Measurements from ENCODE around the gene MAPK8. TPM values are rescaled to one million over a fixed set of nuclear protein-coding genes. Genes with fewer than 3 reads are reported as not detected.

Gene MAPK8
- total RNA-seq, 2 donors from 2014 or later, result 39.3 to 74.4 TPM

DNA sequence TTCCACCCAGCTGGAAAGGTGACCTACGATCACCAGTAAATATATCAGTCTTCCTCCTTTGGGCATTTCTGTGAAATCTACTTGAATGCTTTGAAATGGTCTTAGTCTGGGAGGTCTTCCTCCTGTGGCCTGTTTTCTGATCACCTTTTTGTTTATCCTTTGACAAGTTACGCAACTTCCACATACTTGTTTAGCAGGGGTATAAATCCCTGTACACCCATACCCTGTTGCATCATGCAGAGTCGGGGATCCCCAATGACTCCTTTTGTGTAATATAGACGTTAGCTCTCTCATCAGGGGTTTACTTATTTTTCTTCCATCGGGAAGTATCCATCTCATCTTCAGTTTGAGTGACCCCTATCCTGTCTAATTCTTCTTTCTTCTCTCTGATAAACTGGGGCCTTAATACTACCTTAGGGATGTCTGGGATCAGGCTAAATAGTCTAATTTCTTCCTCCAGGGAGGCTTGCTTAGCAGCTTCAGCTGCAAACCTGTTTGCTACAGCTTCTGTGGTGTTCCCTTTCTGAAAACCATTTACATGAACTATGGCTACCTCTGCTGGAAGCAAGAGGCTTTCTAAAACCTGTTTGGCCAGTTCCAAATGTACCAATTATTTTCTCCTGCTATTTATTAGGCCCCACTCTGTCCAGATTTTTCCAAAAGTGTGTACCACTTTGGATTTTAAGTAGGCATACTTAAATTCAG lies 25.8 kb downstream of the MAPK8 start:
- Histone ChIP-seq H3K9me3 (no peaks in the 10 kb centered on the region), H3K27me3 (replicated peaks; ENCODE audit: insufficient read depth) (no peaks in the 10 kb centered on the region), H3K36me3 (no peaks in the 10 kb centered on the region), H3K4me3 (no peak overlapping the region), H3K27ac (no peak overlapping the region), H3K4me1 (replicated peaks) (no peaks in the 10 kb centered on the region)
- peak; percentile 26 for DNase-seq (ENCODE audit: low spot score)
- TF ChIP-seq POLR2A (IDR thresholded peaks at IDR 0.05), result no peak
- TF ChIP-seq, protein P1, sequence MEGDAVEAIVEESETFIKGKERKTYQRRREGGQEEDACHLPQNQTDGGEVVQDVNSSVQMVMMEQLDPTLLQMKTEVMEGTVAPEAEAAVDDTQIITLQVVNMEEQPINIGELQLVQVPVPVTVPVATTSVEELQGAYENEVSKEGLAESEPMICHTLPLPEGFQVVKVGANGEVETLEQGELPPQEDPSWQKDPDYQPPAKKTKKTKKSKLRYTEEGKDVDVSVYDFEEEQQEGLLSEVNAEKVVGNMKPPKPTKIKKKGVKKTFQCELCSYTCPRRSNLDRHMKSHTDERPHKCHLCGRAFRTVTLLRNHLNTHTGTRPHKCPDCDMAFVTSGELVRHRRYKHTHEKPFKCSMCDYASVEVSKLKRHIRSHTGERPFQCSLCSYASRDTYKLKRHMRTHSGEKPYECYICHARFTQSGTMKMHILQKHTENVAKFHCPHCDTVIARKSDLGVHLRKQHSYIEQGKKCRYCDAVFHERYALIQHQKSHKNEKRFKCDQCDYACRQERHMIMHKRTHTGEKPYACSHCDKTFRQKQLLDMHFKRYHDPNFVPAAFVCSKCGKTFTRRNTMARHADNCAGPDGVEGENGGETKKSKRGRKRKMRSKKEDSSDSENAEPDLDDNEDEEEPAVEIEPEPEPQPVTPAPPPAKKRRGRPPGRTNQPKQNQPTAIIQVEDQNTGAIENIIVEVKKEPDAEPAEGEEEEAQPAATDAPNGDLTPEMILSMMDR (IDR thresholded peaks at IDR 0.05), result peak in 3 of 4 experiments; percentile 15 to 46 (median 30)
- TF ChIP-seq POLR2AphosphoS5 (IDR thresholded peaks at IDR 0.05), result no peak
- 87% methylated on average over 5 of the region's 5 CpGs for WGBS
- intact Hi-C loops (cut with DNase I), result no loop called here

GRCh38 chr10:48332871-48333216 lies 26.4 kb downstream of the MAPK8 start:
- H3K27me3 ChIP-seq (replicated peaks; ENCODE audit: insufficient read depth), result no peaks in the 10 kb centered on the region
- intact Hi-C loops (cut with DNase I), result no loop called here
- no peaks in the 10 kb centered on the region for H3K9me3 ChIP-seq
- TF ChIP-seq POLR2AphosphoS5 (IDR thresholded peaks at IDR 0.05), result no peak
- TF ChIP-seq, protein P1 (IDR thresholded peaks at IDR 0.05), result no peak
- no peak for DNase-seq (ENCODE audit: low spot score)
- no peak overlapping the region for H3K27ac ChIP-seq
- no peak overlapping the region for H3K4me3 ChIP-seq
- H3K4me1 ChIP-seq (replicated peaks), result no peaks in the 10 kb centered on the region
- 100% methylated on average over 1 of the region's 1 CpG for WGBS
- no peaks in the 10 kb centered on the region for H3K36me3 ChIP-seq

GRCh38 chr10:48333856-48334255 lies 27.4 kb downstream of the MAPK8 start:
- 99% methylated on average over 6 of the region's 6 CpGs for WGBS
- intact Hi-C loops (cut with DNase I), result no loop called here
- TF ChIP-seq POLR2AphosphoS5 (IDR thresholded peaks at IDR 0.05), result no peak
- H3K27me3 ChIP-seq (replicated peaks; ENCODE audit: insufficient read depth), result no peaks in the 10 kb centered on the region
- DNase-seq (ENCODE audit: low spot score), result no peak
- H3K4me1 ChIP-seq (replicated peaks), result no peaks in the 10 kb centered on the region
- H3K9me3 ChIP-seq, result no peaks in the 10 kb centered on the region
- H3K4me3 ChIP-seq, result no peak overlapping the region
- H3K27ac ChIP-seq, result no peak overlapping the region
- H3K36me3 ChIP-seq, result no peaks in the 10 kb centered on the region

GRCh38 chr10:48335788-48336187 lies 29.3 kb downstream of the MAPK8 start:
- TF ChIP-seq, protein P1 (IDR thresholded peaks at IDR 0.05), result no peak
- TF ChIP-seq POLR2AphosphoS5 (IDR thresholded peaks at IDR 0.05), result no peak
- TF ChIP-seq POLR2A (IDR thresholded peaks at IDR 0.05), result no peak
- intact Hi-C loops (cut with DNase I), result no loop called here

DNA sequence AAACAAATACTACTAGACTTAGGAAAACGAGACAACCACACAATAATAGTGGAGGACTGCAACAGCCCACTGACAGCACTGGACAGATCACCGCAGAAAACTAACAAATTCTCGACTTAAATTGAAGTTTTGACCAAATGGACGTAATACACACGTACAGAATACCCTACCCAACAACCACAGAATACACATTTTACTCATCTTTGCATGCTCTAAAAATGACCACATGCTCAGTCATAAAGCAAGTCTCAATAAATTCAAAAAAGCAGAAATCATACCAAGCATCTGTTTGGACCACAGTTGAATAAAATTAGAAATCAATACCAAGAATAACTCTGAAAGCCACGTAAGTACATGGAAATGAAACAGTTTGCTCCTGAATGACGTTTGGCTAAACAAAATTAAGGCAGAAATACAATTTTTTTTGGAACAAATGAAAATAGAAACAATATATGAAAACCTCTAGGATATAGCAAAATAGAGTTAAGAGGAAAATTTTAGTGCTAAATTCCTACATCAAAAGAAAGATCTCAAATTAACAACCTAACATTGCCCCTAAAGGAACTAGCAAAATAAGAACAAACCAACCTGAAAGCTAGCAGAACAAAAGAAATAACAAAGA lies 30.6 kb downstream of the MAPK8 start:
- Histone ChIP-seq H3K9me3 (no peaks in the 10 kb centered on the region), H3K27me3 (replicated peaks; ENCODE audit: insufficient read depth) (no peaks in the 10 kb centered on the region), H3K36me3 (no peaks in the 10 kb centered on the region), H3K4me1 (replicated peaks) (no peaks in the 10 kb centered on the region), H3K4me3 (no peak overlapping the region), H3K27ac (no peak overlapping the region)
- intact Hi-C loops (cut with DNase I), result no loop called here
- no peak for DNase-seq (ENCODE audit: low spot score)
- WGBS, result 86% methylated on average over 7 of the region's 7 CpGs
- TF ChIP-seq, protein P1 (IDR thresholded peaks at IDR 0.05), result no peak
- TF ChIP-seq POLR2AphosphoS5 (IDR thresholded peaks at IDR 0.05), result no peak

More at GRCh38 chr10:48335788-48336187, 29.3 kb downstream of the MAPK8 start:
- no peaks in the 10 kb centered on the region for H3K4me1 ChIP-seq (replicated peaks)
- no peak overlapping the region for H3K27ac ChIP-seq
- no peak overlapping the region for H3K4me3 ChIP-seq
- WGBS, result 97% methylated on average over 2 of the region's 2 CpGs
- no peaks in the 10 kb centered on the region for H3K9me3 ChIP-seq
- no peak for DNase-seq (ENCODE audit: low spot score)
- H3K27me3 ChIP-seq (replicated peaks; ENCODE audit: insufficient read depth), result no peaks in the 10 kb centered on the region
- no peaks in the 10 kb centered on the region for H3K36me3 ChIP-seq
